Neuron (in vitro differentiated cells): ENCODE data around the gene NPIPA1.
"Not testable (repeated sequence)": the region's sequence is repeated elsewhere in the genome, so short reads cannot be mapped to it uniquely, and the experiment has no call there.

ENCODE experiments used
- H2AFZ ChIP-seq: one replicate; pipeline ENCODE4 v1.6.1; 2013; ENCODE audit warnings: low read depth, mild to moderate bottlenecking, inconsistent platforms, low read length, moderate library complexity
- H3K27me3 ChIP-seq: one replicate; pipeline ENCODE4 v1.6.1; 2013; ENCODE audit warnings: low read length; ENCODE audit not compliant: insufficient read depth
- H3K36me3 ChIP-seq: one replicate; pipeline ENCODE4 v1.6.1; 2013; ENCODE audit warnings: low read length; ENCODE audit not compliant: insufficient read depth
- H3K4me1 ChIP-seq: one replicate; pipeline ENCODE4 v1.6.1; 2013; ENCODE audit warnings: low read length; ENCODE audit not compliant: insufficient read depth
- H3K4me3 ChIP-seq: 2 replicates; pipeline ENCODE4 v1.5.1; 2013; ENCODE audit warnings: mild to moderate bottlenecking, low read length, moderate library complexity
- H3K9me3 ChIP-seq: one replicate; pipeline ENCODE4 v1.6.1; 2013; ENCODE audit warnings: low read length

NPIPA1 gene

DNA sequence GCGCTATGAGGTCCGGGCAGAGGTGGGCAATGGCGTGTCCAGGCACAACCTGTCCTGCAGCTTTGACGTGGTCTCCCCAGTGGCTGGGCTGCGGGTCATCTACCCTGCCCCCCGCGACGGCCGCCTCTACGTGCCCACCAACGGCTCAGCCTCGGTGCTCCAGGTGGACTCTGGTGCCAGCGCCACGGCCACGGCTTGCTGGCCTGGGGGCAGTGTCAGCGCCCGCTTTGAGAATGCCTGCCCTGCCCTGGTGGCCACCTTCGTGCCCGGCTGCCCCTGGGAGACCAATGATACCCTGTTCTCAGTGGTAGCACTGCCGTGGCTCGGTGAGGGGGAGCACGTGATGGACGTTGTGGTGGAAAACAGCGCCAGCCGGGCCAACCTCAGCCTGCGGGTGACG, 15.0 kb upstream of the NPIPA1 start:
- H3K4me3 ChIP-seq, H3K4me1 ChIP-seq, H3K36me3 ChIP-seq, H3K9me3 ChIP-seq, H2AFZ ChIP-seq, H3K27me3 ChIP-seq: not testable (repeated sequence)

DNA sequence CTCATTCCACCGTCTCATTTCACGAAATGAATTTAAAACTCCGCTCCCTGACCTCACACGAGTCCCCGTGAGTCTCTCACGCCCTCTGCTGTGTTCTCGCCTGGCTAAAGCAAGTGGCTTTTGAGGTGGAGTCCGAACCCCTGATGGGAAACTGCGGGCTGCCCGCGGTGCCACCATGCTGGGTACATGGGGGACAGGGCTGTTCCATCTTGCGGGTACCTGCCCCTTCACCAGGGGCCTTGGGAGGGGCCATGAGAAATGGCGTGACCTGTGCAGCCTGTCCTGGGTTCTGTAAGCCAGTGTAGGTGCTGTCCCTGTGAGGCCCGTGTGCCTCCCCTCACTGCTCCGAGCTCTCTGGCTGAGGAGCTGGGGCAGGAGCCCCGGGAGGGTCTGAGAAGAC, 14.3 kb upstream of the NPIPA1 start:
- H2AFZ ChIP-seq, H3K9me3 ChIP-seq, H3K36me3 ChIP-seq, H3K4me3 ChIP-seq, H3K27me3 ChIP-seq, H3K4me1 ChIP-seq: not testable (repeated sequence)

DNA sequence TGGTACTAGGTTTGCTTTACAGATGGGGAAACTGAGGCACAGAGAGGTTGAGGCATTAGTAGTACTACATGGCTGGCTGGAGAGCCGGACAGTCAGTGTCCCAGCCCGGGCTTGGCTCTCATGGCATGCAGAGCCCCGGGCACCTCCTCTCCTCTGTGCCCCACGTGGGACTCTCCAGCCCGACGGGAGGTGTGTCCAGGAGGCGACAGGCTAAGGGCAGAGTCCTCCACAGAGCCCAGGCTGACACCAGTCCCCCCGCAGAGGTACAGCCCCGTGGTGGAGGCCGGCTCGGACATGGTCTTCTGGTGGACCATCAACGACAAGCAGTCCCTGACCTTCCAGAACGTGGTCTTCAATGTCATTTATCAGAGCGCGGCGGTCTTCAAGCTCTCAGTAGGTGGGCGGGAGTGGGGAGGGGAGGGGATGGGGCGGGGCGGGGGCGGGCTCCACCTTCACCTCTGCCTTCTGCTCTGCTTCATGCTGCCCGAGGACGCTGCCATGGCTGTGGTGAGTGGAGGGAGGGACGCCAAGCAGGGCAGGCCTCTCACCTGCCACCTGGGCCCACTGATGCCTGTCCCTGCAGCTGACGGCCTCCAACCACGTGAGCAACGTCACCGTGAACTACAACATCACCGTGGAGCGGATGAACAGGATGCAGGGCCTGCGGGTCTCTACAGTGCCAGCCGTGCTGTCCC, 13.7 kb upstream of the NPIPA1 start:
- H3K9me3 ChIP-seq, H3K4me1 ChIP-seq, H2AFZ ChIP-seq, H3K36me3 ChIP-seq, H3K27me3 ChIP-seq, H3K4me3 ChIP-seq: not testable (repeated sequence)

DNA sequence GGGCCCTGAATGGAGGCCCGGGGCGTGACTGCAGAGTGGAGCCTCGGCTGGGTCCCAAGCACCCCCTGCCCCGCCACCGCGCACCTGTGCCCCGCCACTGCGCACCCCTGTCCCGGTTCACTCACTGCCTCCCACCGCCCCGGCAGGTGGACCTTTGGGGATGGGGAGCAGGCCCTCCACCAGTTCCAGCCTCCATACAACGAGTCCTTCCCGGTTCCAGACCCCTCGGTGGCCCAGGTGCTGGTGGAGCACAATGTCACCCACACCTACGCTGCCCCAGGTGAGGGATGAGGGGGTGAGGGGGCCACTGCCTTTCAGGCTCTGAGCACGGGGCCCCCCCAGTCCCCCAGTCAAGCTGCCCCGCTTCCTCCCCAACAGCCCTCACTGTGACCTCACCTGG, 12.9 kb upstream of the NPIPA1 start:
- not testable (repeated sequence) for H3K36me3 ChIP-seq, H2AFZ ChIP-seq, H3K4me3 ChIP-seq, H3K27me3 ChIP-seq, H3K9me3 ChIP-seq, H3K4me1 ChIP-seq

DNA sequence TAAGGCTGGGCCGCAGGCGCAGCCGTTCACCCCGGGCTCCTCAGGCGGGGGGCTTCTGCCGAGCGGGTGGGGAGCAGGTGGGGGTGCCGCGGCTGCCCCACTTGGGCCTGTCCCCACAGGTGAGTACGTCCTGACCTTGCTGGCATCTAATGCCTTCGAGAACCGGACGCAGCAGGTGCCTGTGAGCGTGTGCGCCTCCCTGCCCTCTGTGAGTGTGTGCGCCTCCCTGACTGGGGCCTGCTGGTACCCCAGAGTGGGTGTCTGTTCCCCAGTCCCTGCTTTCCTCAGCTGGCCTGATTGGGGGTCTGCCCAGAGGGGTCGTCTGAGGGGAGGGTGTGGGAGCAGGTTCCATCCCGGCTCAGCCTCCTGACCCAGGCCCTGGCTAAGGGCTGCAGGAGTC, 12.3 kb upstream of the NPIPA1 start:
- not testable (repeated sequence) for H3K4me1 ChIP-seq, H3K9me3 ChIP-seq, H3K27me3 ChIP-seq, H3K4me3 ChIP-seq, H3K36me3 ChIP-seq, H2AFZ ChIP-seq

DNA sequence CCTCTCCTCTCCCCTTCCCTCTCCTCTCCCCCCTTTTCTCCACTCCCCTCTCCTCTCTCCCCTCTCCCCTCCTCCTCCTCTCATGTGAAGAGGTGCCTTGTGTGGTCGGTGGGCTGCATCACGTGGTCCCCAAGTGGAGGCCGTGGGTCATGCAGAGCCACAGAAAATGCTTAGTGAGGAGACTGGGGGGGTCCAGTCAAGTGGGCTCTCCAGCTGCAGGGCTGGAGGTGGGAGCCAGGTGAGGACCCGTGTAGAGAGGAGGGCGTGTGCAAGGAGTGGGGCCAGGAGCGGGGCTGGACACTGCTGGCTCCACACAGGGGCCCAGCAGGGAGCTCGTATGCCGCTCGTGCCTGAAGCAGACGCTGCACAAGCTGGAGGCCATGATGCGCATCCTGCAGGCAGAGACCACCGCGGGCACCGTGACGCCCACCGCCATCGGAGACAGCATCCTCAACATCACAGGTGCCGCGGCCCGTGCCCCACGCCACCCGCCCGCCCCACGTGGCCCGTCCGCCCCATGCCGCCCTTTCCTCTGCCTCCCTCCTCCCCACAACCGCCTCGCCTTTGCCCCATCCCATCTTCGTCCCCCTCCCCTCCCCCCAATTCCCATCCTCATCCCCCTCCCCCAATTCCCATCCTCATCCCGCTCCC, 9.1 kb upstream of the NPIPA1 start:
- H3K4me1 ChIP-seq, H3K36me3 ChIP-seq, H3K9me3 ChIP-seq, H2AFZ ChIP-seq, H3K27me3 ChIP-seq, H3K4me3 ChIP-seq: not testable (repeated sequence)

DNA sequence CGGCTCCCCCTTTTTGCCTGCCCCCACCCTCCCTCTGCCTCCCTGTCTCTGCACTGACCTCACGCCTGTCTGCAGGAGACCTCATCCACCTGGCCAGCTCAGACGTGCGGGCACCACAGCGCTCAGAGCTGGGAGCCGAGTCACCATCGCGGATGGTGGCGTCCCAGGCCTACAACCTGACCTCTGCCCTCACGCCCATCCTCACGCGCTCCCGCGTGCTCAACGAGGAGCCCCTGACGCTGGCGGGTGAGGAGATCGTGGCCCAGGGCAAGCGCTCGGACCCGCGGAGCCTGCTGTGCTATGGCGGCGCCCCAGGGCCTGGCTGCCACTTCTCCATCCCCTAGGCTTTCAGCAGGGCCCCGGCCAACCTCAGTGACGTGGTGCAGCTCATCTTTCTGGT, 8.1 kb upstream of the NPIPA1 start:
- H3K4me1 ChIP-seq, H3K36me3 ChIP-seq, H2AFZ ChIP-seq, H3K4me3 ChIP-seq, H3K9me3 ChIP-seq, H3K27me3 ChIP-seq: not testable (repeated sequence)

DNA sequence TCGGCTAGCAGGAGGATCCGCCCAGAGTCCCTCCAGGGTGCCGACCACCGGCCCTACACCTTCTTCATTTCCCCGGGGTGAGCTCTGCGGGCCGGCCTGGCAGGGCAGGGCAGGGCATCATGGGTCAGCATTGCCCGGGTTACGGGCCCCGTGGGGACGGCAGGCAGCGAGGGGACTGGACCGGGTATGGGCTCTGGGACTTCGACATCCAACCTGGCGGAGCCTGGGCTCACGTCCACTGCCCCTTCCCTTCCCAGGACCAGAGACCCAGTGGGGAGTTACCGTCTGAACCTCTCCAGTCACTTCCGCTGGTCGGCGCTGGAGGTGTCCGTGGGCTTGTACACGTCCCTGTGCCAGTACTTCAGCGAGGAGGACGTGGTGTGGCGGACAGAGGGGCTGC, 7.0 kb upstream of the NPIPA1 start:
- not testable (repeated sequence) for H3K36me3 ChIP-seq, H3K9me3 ChIP-seq, H3K27me3 ChIP-seq, H3K4me1 ChIP-seq, H2AFZ ChIP-seq, H3K4me3 ChIP-seq

DNA sequence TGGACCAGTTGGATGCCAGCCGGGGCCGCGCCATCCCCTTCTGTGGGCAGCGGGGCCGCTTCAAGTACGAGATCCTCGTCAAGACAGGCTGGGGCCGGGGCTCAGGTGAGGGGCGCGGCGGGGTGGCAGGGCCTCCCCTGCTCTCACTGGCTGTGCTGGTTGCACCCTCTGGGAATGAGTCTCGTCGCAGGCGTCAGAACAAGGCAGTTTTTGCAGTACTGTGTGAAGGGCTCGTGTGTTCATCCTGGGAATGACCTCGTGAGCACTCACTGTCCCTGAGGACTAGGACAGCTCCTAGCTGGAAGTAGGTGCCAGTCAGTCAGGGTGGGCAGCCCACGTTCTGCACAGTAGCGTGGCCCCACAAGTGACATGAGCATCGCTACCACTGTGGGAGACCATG, 6.3 kb upstream of the NPIPA1 start:
- not testable (repeated sequence) for H3K27me3 ChIP-seq, H2AFZ ChIP-seq, H3K36me3 ChIP-seq, H3K4me1 ChIP-seq, H3K4me3 ChIP-seq, H3K9me3 ChIP-seq

DNA sequence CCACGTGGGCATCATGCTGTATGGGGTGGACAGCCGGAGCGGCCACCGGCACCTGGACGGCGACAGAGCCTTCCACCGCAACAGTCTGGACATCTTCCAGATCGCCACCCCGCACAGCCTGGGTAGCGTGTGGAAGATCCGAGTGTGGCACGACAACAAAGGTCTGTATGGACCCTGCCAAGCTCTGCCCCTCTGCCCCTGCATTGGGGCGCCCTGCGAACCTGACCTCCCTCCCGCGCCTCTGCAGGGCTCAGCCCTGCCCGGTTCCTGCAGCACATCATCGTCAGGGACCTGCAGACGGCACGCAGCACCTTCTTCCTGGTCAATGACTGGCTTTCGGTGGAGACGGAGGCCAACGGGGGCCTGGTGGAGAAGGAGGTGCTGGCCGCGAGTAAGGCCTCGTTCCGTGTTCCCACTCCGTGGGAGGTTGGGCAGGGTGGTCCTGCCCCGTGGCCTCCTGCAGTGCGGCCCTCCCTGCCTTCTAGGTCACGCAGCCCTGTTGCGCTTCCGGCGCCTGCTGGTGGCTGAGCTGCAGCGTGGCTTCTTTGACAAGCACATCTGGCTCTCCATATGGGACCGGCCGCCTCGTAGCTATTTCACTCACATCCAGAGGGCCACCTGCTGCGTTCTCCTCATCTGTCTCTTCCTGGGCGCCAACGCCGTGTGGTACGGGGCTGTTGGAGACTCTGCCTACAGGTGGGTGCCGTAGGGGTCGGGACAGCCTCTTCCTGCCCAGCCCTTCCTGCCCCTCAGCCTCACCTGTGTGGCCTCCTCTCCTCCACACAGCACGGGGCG, 4.5 kb upstream of the NPIPA1 start:
- H2AFZ ChIP-seq, H3K27me3 ChIP-seq, H3K4me3 ChIP-seq, H3K4me1 ChIP-seq, H3K36me3 ChIP-seq, H3K9me3 ChIP-seq: not testable (repeated sequence)

DNA sequence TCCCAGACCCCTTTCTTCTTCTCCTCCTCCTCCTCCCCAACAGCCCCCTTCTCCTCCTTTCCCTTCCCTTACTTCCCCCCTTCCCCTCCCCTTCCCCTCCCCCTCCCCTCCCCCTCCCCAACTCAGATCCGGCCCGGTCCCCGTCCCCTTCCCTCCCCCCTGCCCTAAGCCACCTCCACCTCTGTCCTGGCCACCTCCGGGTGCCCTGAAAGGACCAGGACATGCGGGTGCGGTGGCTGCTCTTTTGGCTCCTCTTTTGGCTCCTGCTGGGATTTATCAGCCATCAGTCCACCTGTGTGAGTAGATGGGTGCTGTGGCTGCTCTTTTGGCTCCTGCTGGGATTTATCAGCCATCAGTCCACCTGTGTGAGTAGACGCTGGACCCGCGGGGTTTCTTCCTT, 751 bp downstream of the NPIPA1 start:
- not testable (repeated sequence) for H2AFZ ChIP-seq, H3K4me3 ChIP-seq, H3K36me3 ChIP-seq, H3K27me3 ChIP-seq, H3K4me1 ChIP-seq, H3K9me3 ChIP-seq

DNA sequence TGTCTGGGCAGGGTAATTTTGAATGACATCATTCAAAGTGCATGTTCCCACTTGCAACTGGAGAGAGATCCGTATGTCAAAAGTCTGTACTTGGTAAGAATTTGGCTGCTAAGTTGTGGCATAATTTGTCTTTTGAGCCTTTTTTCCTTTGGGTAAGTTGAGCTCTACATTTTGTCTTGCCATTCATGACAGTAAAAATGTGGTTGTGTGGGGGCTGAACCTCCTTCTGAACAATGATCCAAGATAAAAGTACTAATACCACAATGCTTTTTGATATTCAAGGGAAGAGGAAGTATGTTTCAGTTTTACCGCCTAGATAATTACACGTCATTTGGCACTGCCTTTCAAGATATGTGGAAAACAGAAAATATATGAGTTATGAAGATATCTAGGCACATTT, 5.4 kb downstream of the NPIPA1 start:
- H3K4me1 ChIP-seq, H3K4me3 ChIP-seq, H3K27me3 ChIP-seq, H3K9me3 ChIP-seq, H3K36me3 ChIP-seq, H2AFZ ChIP-seq: not testable (repeated sequence)

DNA sequence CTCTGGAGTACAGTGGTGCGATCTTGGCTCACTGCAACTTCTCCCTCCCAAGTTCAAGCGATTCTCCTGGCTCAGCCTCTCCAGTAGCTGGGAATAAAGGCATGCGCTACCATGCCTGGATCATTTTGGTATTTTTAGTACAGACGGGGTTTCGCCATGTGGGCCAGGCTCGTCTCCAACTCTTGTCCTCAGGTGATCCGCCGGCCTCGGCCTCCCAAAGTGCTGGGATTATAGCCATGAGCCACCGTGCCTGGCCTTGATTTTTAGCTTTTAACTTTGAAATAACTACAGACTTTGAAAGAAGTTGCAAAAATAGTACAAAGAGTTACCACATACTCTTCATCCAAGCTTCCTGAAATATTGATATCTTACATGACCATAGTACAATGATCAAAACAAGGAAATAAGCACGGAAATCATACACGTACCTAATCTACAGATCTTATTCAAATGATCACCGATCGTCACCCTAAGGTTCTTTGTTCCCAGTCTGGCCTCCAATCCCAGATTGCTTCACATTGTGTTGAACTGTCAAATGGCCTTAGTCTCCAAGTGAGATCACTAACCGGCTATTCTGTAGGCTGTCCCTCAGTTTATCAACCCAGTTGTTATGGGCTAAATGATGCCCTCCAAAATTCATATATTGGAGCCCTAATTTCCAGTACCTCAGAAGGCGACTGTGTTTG, 18.4 kb downstream of the NPIPA1 start:
- Histone ChIP-seq H2AFZ (no peak overlapping the region), H3K4me1 (no peaks in the 10 kb centered on the region), H3K4me3 (no peak overlapping the region), H3K9me3 (no peaks in the 10 kb centered on the region), H3K36me3 (no peaks in the 10 kb centered on the region), H3K27me3 (no peaks in the 10 kb centered on the region)
